GM23248 (cell line): ENCODE measurements around the gene KCNRG.

Source experiments
- EZH2 ChIP-seq: fragments of 200-600 bp; sonication (generic); IDR thresholded peaks from 2 replicates; pipeline ENCODE4 v1.6.1; 2018; ENCODE audit warnings: antibody characterized with exemption, mild to moderate bottlenecking; ENCODE audit not compliant: insufficient read depth, poor library complexity, severe bottlenecking
- EZH2phosphoT487 ChIP-seq: fragments of 200-600 bp; sonication (generic); IDR thresholded peaks from 2 replicates; pipeline ENCODE4 v1.6.1; 2018; ENCODE audit warnings: antibody characterized with exemption, moderate library complexity, mild to moderate bottlenecking, low read depth; ENCODE audit not compliant: insufficient read depth

GRCh38 chr13:50011461-50011860 lies 3.8 kb upstream of the KCNRG start:
- TF ChIP-seq EZH2phosphoT487 (no peak), EZH2 (no peak)
